ENCODE data around the gene ALDH3B2. TPM values are rescaled to one million over a fixed set of nuclear protein-coding genes. Genes with fewer than 3 reads are reported as not detected.
"Not testable (repeated sequence)": the region's sequence is repeated elsewhere in the genome, so short reads cannot be mapped to it uniquely, and the experiment has no call there.

ALDH3B2 gene
- total RNA-seq, 1 experiment from 2014 or later, result not detected

DNA sequence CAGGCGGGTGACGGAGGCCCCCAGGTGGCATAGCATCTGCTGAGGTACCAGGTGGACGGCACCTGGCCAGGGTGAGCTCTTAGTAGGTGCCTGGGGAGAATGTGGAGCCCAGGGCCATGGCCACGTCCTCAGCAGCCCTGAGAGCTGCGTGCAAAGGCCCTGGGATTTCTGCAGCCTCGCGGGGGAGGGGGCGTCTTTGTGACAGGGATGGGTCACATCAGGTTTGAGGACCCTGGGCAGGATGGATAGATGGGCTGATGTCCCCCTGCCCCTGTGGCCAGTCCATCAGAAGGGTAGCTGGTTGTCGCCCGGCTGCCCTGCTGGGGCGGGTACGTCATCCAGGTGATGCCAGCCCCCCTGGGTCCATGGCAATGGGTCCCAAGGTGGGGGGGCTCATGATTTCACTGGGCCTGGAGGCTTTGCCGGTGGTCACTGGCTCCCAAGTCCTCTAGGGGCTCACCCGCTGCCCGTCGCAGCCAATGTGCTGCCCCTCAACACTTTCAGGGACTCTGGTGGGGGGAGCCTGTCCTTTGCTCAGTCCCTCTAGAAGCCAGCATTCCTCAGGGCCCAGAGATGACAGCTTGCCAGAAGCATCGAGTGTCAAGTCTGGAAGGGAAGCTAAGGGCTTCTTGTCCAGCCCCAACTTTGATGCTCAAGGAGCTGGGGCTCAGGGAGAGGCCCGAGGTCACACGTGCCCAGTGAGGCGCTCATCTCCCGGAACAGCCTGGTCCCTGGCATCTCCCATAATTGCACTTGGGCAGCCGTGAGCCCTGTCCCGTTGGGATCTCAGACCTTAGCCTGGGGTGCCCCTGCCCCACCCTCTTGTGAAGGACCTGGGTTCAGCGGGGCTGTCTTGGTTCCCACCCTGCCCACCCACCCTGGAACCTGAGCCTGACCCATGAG, 35.6 kb downstream of the ALDH3B2 start:
- no peak overlapping the region for H2BK12ac ChIP-seq (ENCODE audit: insufficient read length, low read depth, low read length)
- Mint-ChIP-seq H3K9me3 (peaks cover 0 to 4% of the 10 kb centered on the region in 2 experiments; a peak in 2 of 5 replicates), H3K4me1 (peaks cover 2 to 4% of the 10 kb centered on the region in 2 experiments; a peak in 2 of 4 replicates), H3K27ac (no peak overlapping the region), H3K27me3 (ENCODE audit: low read depth) (peaks cover 53% of the 10 kb centered on the region), H3K4me3 (no peak overlapping the region), H3K36me3 (ENCODE audit: insufficient read depth in 1 of 3, low read depth in 3 of 3) (no peaks in the 10 kb centered on the region; a peak in 1 of 7 replicates)
- H3T11ph ChIP-seq (ENCODE audit: low read length), result no peak overlapping the region
- TF ChIP-seq, protein P1, sequence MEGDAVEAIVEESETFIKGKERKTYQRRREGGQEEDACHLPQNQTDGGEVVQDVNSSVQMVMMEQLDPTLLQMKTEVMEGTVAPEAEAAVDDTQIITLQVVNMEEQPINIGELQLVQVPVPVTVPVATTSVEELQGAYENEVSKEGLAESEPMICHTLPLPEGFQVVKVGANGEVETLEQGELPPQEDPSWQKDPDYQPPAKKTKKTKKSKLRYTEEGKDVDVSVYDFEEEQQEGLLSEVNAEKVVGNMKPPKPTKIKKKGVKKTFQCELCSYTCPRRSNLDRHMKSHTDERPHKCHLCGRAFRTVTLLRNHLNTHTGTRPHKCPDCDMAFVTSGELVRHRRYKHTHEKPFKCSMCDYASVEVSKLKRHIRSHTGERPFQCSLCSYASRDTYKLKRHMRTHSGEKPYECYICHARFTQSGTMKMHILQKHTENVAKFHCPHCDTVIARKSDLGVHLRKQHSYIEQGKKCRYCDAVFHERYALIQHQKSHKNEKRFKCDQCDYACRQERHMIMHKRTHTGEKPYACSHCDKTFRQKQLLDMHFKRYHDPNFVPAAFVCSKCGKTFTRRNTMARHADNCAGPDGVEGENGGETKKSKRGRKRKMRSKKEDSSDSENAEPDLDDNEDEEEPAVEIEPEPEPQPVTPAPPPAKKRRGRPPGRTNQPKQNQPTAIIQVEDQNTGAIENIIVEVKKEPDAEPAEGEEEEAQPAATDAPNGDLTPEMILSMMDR (conservative IDR thresholded peaks at IDR 0.05), result no peak
- H3K4me2 ChIP-seq (ENCODE audit: insufficient read depth, insufficient read length, low read length), result no peak overlapping the region
- H3K9ac ChIP-seq (ENCODE audit: extremely low read depth, insufficient read length, low read length), result no peak overlapping the region
- H4K8ac ChIP-seq (replicated peaks; ENCODE audit: insufficient read length, low read depth, low read length), result no peak overlapping the region
- no peak overlapping the region for H3K18ac ChIP-seq (ENCODE audit: insufficient read length, low read depth, low read length)
- no peak overlapping the region for H2BK15ac ChIP-seq (ENCODE audit: low read depth, low read length)
- no peak overlapping the region for H3K4ac ChIP-seq (ENCODE audit: low read depth, low read length)
- H3K79me1 ChIP-seq (ENCODE audit: insufficient read depth, low read depth, low read length, poor library complexity, severe bottlenecking), result no peaks in the 10 kb centered on the region
- H3K56ac ChIP-seq (ENCODE audit: insufficient read length, low read depth, low read length), result no peak overlapping the region
- no peaks in the 10 kb centered on the region for H3K23me2 ChIP-seq (ENCODE audit: insufficient read length, low read depth, low read length, poor library complexity, severe bottlenecking)
- no peak overlapping the region for H2AK5ac ChIP-seq (ENCODE audit: insufficient read length, low read length)
- no peak overlapping the region for H2BK5ac ChIP-seq (ENCODE audit: insufficient read length, low read length)
- peak; percentile 23 for DNase-seq
- H4K20me1 ChIP-seq (ENCODE audit: control insufficient read depth, insufficient read depth, insufficient read length), result no peaks in the 10 kb centered on the region
- H2AFZ ChIP-seq (ENCODE audit: low read length), result no peak overlapping the region
- H4K91ac ChIP-seq (ENCODE audit: insufficient read length, low read depth, low read length), result no peak overlapping the region
- H3K79me2 ChIP-seq (ENCODE audit: insufficient read depth, low read length), result no peaks in the 10 kb centered on the region
- H3K9me3 ChIP-seq (ENCODE audit: control insufficient read depth, low read depth, low read length), result no peaks in the 10 kb centered on the region
- no peaks in the 10 kb centered on the region for H3K4me1 ChIP-seq (ENCODE audit: insufficient read depth, low read length)
- H3K23ac ChIP-seq (ENCODE audit: insufficient read length, low read depth, low read length), result no peak overlapping the region
- no peak overlapping the region for H4K5ac ChIP-seq (ENCODE audit: insufficient read length, low read depth, low read length)
- H3K14ac ChIP-seq (ENCODE audit: insufficient read depth, low read length), result no peak overlapping the region
- no CpG with 5 or more reads among the region's 24 CpGs for WGBS (ENCODE audit: extremely low coverage, insufficient read length, low lambda C conversion rate)
- no peak overlapping the region for H2BK20ac ChIP-seq (ENCODE audit: low read depth, low read length, poor library complexity, severe bottlenecking)
- H2BK120ac ChIP-seq (ENCODE audit: low read depth, low read length, poor library complexity, severe bottlenecking), result no peak overlapping the region
- H3K27me3 ChIP-seq (ENCODE audit: insufficient read depth, low read length), result peaks cover 7% of the 10 kb centered on the region; the same call in 1 of the 2 replicates
- H3K27ac ChIP-seq (ENCODE audit: insufficient read length, low read depth, low read length), result no peak overlapping the region

DNA sequence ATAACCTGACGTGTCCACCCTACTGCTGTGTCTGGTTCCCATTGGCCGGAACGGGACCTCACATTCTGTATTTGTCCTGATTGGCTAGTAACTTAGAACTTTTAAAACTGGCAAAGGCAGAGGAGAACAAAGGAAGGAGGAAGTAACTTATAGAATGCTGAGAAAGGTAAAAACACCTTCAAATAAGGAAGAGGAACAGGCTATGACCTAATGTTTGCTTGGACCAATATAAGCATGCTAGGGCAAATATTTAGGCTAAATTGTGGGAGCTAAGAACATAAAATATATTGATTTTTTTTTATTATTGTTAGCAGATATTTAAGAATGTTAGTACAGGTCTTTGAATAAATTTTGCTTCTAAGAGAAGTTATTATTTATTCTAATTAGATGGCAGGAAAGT, 37.0 kb downstream of the ALDH3B2 start:
- H3K4me3 Mint-ChIP-seq; H3K27ac Mint-ChIP-seq; H3T11ph ChIP-seq (ENCODE audit: low read length); H2BK120ac ChIP-seq (ENCODE audit: low read depth, low read length, poor library complexity, severe bottlenecking); H4K8ac ChIP-seq (replicated peaks; ENCODE audit: insufficient read length, low read depth, low read length); H3K79me1 ChIP-seq (ENCODE audit: insufficient read depth, low read depth, low read length, poor library complexity, severe bottlenecking); H4K5ac ChIP-seq (ENCODE audit: insufficient read length, low read depth, low read length); H3K9ac ChIP-seq (ENCODE audit: extremely low read depth, insufficient read length, low read length); H3K23me2 ChIP-seq (ENCODE audit: insufficient read length, low read depth, low read length, poor library complexity, severe bottlenecking); H3K4me1 ChIP-seq (ENCODE audit: insufficient read depth, low read length); H3K4ac ChIP-seq (ENCODE audit: low read depth, low read length); H3K27me3 ChIP-seq (ENCODE audit: insufficient read depth, low read length); H3K18ac ChIP-seq (ENCODE audit: insufficient read length, low read depth, low read length); H4K91ac ChIP-seq (ENCODE audit: insufficient read length, low read depth, low read length); H2AK5ac ChIP-seq (ENCODE audit: insufficient read length, low read length); H3K9me3 ChIP-seq (ENCODE audit: control insufficient read depth, low read depth, low read length); H2BK12ac ChIP-seq (ENCODE audit: insufficient read length, low read depth, low read length); H3K4me1 Mint-ChIP-seq; DNase-seq; H3K9me3 Mint-ChIP-seq; H2AFZ ChIP-seq (ENCODE audit: low read length); H3K23ac ChIP-seq (ENCODE audit: insufficient read length, low read depth, low read length); H3K4me2 ChIP-seq (ENCODE audit: insufficient read depth, insufficient read length, low read length); H3K14ac ChIP-seq (ENCODE audit: insufficient read depth, low read length); H3K79me2 ChIP-seq (ENCODE audit: insufficient read depth, low read length); H4K20me1 ChIP-seq (ENCODE audit: control insufficient read depth, insufficient read depth, insufficient read length); H3K27ac ChIP-seq (ENCODE audit: insufficient read length, low read depth, low read length); H2BK5ac ChIP-seq (ENCODE audit: insufficient read length, low read length); H3K36me3 Mint-ChIP-seq (ENCODE audit: insufficient read depth in 1 of 3, low read depth in 3 of 3); H2BK15ac ChIP-seq (ENCODE audit: low read depth, low read length); H3K56ac ChIP-seq (ENCODE audit: insufficient read length, low read depth, low read length); H2BK20ac ChIP-seq (ENCODE audit: low read depth, low read length, poor library complexity, severe bottlenecking): not testable (repeated sequence)
- no CpG with 5 or more reads among the region's 3 CpGs for WGBS (ENCODE audit: extremely low coverage, insufficient read length, low lambda C conversion rate)
- H3K27me3 Mint-ChIP-seq (ENCODE audit: low read depth), result peaks cover 56% of the 10 kb centered on the region
